OCI-LY3 (cell line): ENCODE data around the gene ASTN2.
A peak's percentile ranks its signal among the peaks of the same experiment; 100 is the strongest.

Experiments
- H2AFZ ChIP-seq: fragments of 200-600, 300-600 bp; shearing (Covaris generic); 2 replicates; pipeline ENCODE4 v1.6.0; 2014; ENCODE audit warnings: antibody characterized with exemption, low read depth, low read length
- H3K27ac ChIP-seq: fragments of 200-600, 300-600 bp; sonication (generic); 2 replicates; pipeline ENCODE4 v1.5.1; 2014; ENCODE audit warnings: mild to moderate bottlenecking, low read length, moderate library complexity, mixed read lengths
- H3K27me3 ChIP-seq: fragments of 200-600, 300-600 bp; sonication (generic); 2 replicates; pipeline ENCODE4 v1.6.1; 2014; ENCODE audit warnings: low read depth, low read length, mixed read lengths
- H3K36me3 ChIP-seq: fragments of 200-600, 300-600 bp; sonication (generic); replicated peaks from 2 replicates; pipeline ENCODE3; 2014; ENCODE audit warnings: low read depth, low read length, mixed read lengths
- H3K4me1 ChIP-seq: fragments of 300-600, 200-600 bp; sonication (generic); 2 replicates; pipeline ENCODE4 v1.6.1; 2014; ENCODE audit warnings: low read length, mixed read lengths
- H3K4me2 ChIP-seq: fragments of 200-600, 300-600 bp; sonication (generic); 2 replicates; pipeline ENCODE4 v1.6.1; 2014; ENCODE audit warnings: low read length, mixed read lengths
- H3K4me3 ChIP-seq: fragments of 300-600, 200-600 bp; sonication (generic); 2 replicates; pipeline ENCODE4 v1.5.1; 2014; ENCODE audit warnings: antibody characterized with exemption, mild to moderate bottlenecking, low read length, moderate library complexity
- H3K79me2 ChIP-seq: fragments of 300-600, 200-600 bp; shearing (Covaris generic); 2 replicates; pipeline ENCODE4 v1.6.1; 2014; ENCODE audit warnings: mild to moderate bottlenecking, low read length, mixed read lengths
- H3K9ac ChIP-seq: fragments of 300-600, 200-600 bp; shearing (Covaris generic); 2 replicates; pipeline ENCODE4 v1.6.0; 2014; ENCODE audit warnings: mild to moderate bottlenecking, low read length, moderate library complexity
- H3K9me3 ChIP-seq: fragments of 200-600, 300-600 bp; shearing (Covaris generic); 2 replicates; pipeline ENCODE4 v1.6.1; 2014; ENCODE audit warnings: low read length, mixed read lengths; ENCODE audit not compliant: insufficient read depth
- H4K20me1 ChIP-seq: fragments of 200-600, 300-600 bp; sonication (generic); 2 replicates; pipeline ENCODE4 v1.6.1; 2016; ENCODE audit warnings: low read length, mixed read lengths; ENCODE audit not compliant: insufficient read depth
- CTCF ChIP-seq: fragments of 200-600, 300-600 bp; sonication (generic); IDR thresholded peaks from 2 replicates; pipeline ENCODE4 v1.5.1; 2014; ENCODE audit warnings: antibody characterized with exemption, low read length, low read depth
- EZH2phosphoT487 ChIP-seq: fragments of 200-600 bp; shearing (Covaris generic); IDR thresholded peaks from 2 replicates; pipeline ENCODE4 v1.6.1; 2018; ENCODE audit warnings: antibody characterized with exemption, mixed run types, low read depth

ASTN2 gene

DNA sequence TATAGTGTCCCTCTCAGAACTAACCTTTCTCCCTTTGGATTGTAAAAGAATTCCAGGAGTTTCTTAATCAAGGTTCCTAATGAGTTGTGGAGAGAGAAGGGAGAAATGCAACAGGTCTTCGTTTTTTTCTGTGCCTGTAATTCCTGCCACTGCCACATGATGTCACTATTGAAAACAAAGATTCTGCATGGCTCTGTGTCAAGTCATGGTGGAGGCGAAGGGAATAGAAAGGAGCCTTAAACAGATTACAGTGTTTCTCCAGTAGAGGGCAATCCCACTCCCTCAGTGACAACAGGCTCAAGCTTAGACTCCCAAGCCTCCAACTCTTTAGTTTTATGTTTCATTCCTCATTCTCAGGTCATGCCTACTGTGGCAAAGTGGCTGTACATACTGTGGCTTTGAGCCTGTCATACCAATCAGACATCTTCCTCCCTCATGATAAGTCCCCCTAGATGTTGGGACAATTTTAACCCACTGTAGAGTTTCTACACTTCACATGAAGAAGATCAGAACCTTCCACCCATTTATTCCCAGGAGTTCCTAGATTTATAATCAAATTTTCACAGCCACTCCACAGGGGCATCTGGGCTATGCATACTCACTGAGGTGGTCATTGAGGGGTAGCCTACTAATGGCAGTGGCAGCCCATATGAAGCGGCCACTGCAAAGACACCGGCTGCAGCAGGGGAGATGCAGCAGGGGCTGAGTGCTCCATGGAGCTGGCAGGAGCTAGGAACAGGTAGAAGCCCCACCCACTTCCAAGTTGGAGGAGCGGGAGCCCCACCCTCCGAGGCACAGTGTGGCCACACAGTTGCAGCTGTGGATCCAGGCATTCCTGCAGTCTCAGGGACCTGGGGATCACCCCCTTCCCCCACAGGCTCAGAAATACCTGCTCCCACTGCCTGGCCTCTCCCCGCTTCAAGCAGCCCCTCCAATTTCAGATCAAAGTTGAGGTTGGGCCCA lies 825.2 kb downstream of the ASTN2 start:
- H3K9me3 ChIP-seq: no peaks in the 10 kb centered on the region
- TF ChIP-seq CTCF: peak; percentile 79
- no peak for TF ChIP-seq EZH2phosphoT487
- no peaks in the 10 kb centered on the region for H4K20me1 ChIP-seq
- no peaks in the 10 kb centered on the region for H3K79me2 ChIP-seq
- no peak overlapping the region for H3K4me3 ChIP-seq
- H3K36me3 ChIP-seq: no peaks in the 10 kb centered on the region
- no peak overlapping the region for H3K4me2 ChIP-seq
- H3K27ac ChIP-seq: no peak overlapping the region
- H3K4me1 ChIP-seq: no peaks in the 10 kb centered on the region
- no peak overlapping the region for H3K9ac ChIP-seq
- H3K27me3 ChIP-seq: no peaks in the 10 kb centered on the region
- no peak overlapping the region for H2AFZ ChIP-seq

GRCh38 chr9:116587919-116588318 lies 826.9 kb downstream of the ASTN2 start:
- no peak overlapping the region for H3K27ac ChIP-seq
- no peak overlapping the region for H3K4me2 ChIP-seq
- no peak overlapping the region for H2AFZ ChIP-seq
- no peaks in the 10 kb centered on the region for H3K79me2 ChIP-seq
- H3K36me3 ChIP-seq: no peaks in the 10 kb centered on the region
- no peaks in the 10 kb centered on the region for H4K20me1 ChIP-seq
- H3K4me3 ChIP-seq: no peak overlapping the region
- no peak for TF ChIP-seq EZH2phosphoT487
- TF ChIP-seq CTCF: no peak
- no peaks in the 10 kb centered on the region for H3K9me3 ChIP-seq
- no peak overlapping the region for H3K9ac ChIP-seq
- no peaks in the 10 kb centered on the region for H3K4me1 ChIP-seq
- H3K27me3 ChIP-seq: no peaks in the 10 kb centered on the region

GRCh38 chr9:116585896-116586295 lies 829.0 kb downstream of the ASTN2 start:
- Histone ChIP-seq H3K79me2 (no peaks in the 10 kb centered on the region), H3K27me3 (no peaks in the 10 kb centered on the region), H4K20me1 (no peaks in the 10 kb centered on the region), H3K4me2 (no peak overlapping the region), H3K4me1 (no peaks in the 10 kb centered on the region), H2AFZ (no peak overlapping the region), H3K27ac (no peak overlapping the region), H3K4me3 (no peak overlapping the region), H3K9me3 (no peaks in the 10 kb centered on the region), H3K36me3 (no peaks in the 10 kb centered on the region), H3K9ac (no peak overlapping the region)
- no peak for TF ChIP-seq CTCF
- TF ChIP-seq EZH2phosphoT487: no peak

DNA sequence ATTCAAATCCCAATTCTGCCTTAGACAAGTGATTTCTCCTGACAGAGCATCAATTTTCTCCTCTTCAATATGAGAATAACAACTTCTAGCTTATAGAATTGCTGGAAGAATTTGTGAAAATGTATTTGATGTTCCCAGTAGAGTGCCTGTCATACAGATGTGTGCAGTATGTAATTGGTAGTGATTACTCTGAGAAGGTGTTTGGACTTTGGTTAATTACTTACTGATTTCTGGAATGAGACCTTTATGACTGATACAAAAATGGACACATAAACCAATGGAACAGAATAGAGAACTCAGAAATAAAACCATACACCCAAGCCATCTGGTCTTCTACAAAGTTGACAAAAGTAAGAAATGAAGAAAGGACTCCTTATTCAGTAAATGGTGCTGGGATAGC lies 829.7 kb downstream of the ASTN2 start:
- Histone ChIP-seq H3K9ac (no peak overlapping the region), H3K4me3 (no peak overlapping the region), H3K27ac (no peak overlapping the region), H3K4me2 (no peak overlapping the region), H4K20me1 (no peaks in the 10 kb centered on the region), H2AFZ (no peak overlapping the region), H3K4me1 (no peaks in the 10 kb centered on the region), H3K36me3 (no peaks in the 10 kb centered on the region), H3K9me3 (no peaks in the 10 kb centered on the region), H3K27me3 (no peaks in the 10 kb centered on the region), H3K79me2 (no peaks in the 10 kb centered on the region)
- TF ChIP-seq CTCF (no peak), EZH2phosphoT487 (no peak)
